GM06990 (cell line): ENCODE results near the gene PLXNB1.

Experiments used
- DNase-seq: peaks from one replicate; pipeline ENCODE4 v3.0.0-alpha.2; 2011; ENCODE audit not compliant: insufficient read length; ENCODE audit errors: extremely low read depth
- H3K27me3 ChIP-seq: replicated peaks from 2 replicates; pipeline ENCODE4 v1.6.0; 2011; ENCODE audit warnings: low read length; ENCODE audit not compliant: control insufficient read depth, insufficient read depth
- H3K36me3 ChIP-seq: 2 replicates; pipeline ENCODE4 v1.5.1; 2011; ENCODE audit warnings: low read length; ENCODE audit not compliant: control insufficient read depth, insufficient read depth
- H3K4me3 ChIP-seq: replicated peaks from 2 replicates; pipeline ENCODE4 v1.5.1; 2011; ENCODE audit warnings: low read depth, mild to moderate bottlenecking, control low read depth, low read length
- TF ChIP-seq, protein P1 (sequence below): IDR thresholded peaks from 2 replicates; pipeline ENCODE4 v1.5.1; 2011; ENCODE audit warnings: low read length, control low read depth, mild to moderate bottlenecking, inconsistent platforms; ENCODE audit not compliant: insufficient read depth, poor library complexity, severe bottlenecking

Gene PLXNB1

DNA sequence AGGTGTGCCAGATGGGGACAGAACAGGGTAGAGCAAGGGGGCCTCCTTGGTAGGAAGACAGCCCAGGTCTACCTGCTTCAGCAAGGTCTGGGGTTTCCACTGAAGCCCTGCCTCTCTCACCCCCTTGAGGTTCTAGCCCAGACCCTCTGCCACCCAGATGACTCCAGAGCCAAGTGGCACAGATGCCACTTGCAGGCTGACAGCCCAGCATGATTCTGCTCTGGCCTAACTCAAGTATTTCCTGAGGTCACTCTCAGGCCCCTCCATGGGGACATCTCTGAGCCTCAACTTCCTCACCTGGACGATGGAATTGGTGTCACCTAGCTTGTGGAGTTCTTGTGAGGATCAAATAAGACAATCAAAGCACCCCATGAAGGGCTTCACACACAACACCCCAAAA lies 23.9 kb downstream of the PLXNB1 start:
- Histone ChIP-seq H3K27me3 (no peaks in the 10 kb centered on the region), H3K36me3 (no peaks in the 10 kb centered on the region; the same call in 1 of the 2 replicates), H3K4me3 (no peak overlapping the region)
- TF ChIP-seq, protein P1, sequence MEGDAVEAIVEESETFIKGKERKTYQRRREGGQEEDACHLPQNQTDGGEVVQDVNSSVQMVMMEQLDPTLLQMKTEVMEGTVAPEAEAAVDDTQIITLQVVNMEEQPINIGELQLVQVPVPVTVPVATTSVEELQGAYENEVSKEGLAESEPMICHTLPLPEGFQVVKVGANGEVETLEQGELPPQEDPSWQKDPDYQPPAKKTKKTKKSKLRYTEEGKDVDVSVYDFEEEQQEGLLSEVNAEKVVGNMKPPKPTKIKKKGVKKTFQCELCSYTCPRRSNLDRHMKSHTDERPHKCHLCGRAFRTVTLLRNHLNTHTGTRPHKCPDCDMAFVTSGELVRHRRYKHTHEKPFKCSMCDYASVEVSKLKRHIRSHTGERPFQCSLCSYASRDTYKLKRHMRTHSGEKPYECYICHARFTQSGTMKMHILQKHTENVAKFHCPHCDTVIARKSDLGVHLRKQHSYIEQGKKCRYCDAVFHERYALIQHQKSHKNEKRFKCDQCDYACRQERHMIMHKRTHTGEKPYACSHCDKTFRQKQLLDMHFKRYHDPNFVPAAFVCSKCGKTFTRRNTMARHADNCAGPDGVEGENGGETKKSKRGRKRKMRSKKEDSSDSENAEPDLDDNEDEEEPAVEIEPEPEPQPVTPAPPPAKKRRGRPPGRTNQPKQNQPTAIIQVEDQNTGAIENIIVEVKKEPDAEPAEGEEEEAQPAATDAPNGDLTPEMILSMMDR = no peak
- no peak for DNase-seq

DNA sequence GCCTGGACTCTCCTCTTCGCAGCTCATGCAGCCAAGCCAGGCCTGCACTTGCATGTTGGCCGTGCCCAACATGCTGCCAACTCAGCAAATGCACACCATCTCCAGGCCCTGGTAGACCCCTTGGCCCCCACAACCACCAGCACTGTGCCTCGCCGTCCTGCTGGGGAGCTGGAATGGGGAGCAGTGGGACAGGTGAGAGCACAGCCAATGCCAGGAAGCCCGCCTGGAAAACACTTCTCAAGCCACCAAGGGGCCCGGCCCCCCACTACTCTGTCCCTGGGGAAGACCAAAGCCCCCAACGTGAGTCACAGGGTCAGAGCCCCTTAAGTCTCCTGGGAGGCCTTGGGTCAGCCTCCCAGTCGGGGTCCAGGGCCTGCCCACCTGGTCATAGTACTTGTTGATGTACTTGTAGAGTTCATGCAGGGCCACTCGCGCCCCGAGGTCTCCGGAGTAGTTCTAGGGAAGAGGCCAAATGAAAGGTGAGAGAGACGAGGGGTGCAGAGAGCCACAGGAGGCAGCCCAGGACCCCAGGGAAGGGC lies 24.5 kb downstream of the PLXNB1 start:
- TF ChIP-seq, protein P1 = no peak
- no peaks in the 10 kb centered on the region for H3K27me3 ChIP-seq
- no peaks in the 10 kb centered on the region; the same call in 1 of the 2 replicates for H3K36me3 ChIP-seq
- no peak overlapping the region for H3K4me3 ChIP-seq
- no peak for DNase-seq

DNA sequence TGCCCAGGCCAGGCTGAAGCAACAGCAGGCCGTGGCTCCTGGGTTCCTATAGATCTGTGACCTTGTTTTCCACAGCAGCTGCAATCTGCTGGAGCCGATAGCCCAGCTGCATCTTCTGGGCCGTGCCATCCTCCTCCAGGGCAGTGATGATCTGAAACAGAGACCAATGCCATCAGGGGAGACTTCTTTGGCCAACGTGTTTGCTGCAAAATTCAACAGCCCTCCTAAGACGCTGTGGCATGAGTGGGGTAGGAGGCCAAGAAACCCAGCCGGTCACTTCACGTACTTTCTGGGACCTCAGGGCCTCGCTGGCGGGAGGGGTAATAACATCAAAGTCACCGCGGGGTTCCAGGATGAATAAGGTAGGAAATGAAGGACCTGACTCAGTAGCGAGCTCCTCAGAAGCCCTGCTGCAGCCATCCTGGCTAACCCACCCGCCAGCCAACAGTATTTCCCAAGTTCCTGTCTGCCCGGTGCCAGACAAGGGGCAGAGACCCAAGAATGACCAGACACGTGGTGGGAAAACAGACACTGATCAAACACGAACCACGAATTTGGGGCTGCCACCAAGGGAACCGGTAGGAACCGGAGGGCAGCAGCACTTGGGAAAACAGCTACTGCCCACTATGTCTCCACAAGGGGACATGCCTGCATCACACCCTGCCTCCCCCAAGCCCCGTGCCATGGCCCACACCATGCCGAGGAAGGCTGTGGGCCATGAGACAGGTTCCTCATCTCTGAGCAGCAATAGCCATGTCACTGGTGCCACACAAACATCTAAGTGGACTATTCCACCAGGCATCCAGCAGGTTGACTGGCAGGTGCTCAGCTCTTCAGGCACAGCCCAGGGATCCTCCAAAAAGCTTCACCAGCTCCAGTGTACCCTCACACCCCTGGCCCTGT lies 25.2 kb downstream of the PLXNB1 start:
- H3K36me3 ChIP-seq = no peaks in the 10 kb centered on the region; the same call in 1 of the 2 replicates
- DNase-seq = no peak
- TF ChIP-seq, protein P1 = no peak
- H3K4me3 ChIP-seq = no peak overlapping the region
- no peaks in the 10 kb centered on the region for H3K27me3 ChIP-seq

DNA sequence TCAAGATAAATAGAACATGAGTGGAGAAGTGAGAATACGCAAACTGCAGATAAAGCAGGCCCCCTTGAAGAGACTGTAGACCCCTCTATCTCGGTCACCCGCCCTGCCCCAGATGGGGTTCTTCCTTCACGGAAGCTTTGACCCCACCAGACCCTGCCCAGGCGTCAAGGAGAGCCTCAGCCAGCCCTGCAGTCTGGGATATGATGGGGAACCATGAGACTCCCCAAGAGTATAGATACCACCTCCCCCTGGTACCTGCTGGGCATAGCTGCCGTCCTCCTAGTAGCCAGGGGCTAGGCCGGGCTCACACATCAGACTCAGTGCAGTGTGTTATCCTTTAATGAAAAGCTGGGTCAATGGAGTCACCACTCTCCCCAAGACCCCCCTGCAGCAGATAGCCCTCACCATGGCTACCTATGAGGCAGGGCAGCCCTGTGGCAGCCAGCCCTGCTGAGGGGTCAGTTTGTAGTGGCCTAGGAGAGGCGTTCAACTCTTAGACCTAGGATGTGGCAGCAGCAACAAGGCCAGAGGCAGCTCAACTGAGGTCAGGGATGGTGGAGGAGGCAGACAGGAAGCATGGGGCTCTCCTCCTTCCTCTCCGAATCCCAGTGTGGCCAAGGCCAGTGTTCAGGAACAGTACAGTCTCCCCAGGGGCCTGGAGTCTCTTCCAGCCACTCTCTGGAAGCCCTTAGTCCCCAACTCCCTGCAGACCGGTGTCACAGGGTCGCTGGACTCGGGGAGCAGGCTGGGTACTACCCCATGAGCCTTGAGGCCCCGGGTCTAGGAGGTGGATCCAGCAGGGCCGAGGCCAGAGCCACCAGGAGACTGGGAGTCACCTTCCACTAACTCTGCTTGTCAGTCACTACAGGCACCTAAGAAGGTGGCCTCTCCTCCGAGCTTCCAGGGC lies 26.1 kb downstream of the PLXNB1 start:
- TF ChIP-seq, protein P1 = peak; percentile 4
- Histone ChIP-seq H3K27me3 (no peaks in the 10 kb centered on the region), H3K36me3 (no peaks in the 10 kb centered on the region), H3K4me3 (no peak overlapping the region)
- DNase-seq = no peak

DNA sequence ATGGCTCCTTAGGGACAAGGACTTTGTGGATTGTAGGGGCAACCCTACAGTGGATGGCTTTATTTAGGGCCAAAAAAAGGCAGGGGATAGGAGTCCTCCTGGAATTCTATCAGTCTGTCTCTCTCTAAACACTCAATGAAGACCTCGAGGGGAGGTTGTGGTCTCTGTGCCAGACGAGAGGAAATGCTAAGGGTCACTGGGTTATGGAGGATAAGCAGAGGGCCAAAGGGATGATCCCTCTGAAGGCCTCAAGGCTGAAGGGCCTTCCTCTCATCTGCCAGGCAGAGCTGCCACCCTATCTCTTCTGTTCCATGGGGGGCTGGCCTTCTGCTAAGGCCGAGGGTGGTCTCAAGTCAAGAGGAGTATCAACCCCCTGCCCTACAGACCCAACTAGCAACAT lies 27.0 kb downstream of the PLXNB1 start:
- no peak for DNase-seq
- TF ChIP-seq, protein P1 = no peak
- Histone ChIP-seq H3K4me3 (no peak overlapping the region), H3K36me3 (no peaks in the 10 kb centered on the region), H3K27me3 (no peaks in the 10 kb centered on the region)
